DOHH2 (cell line): ENCODE data around the gene FOXP4.

Source experiments
- H3F3A ChIP-seq: fragments of 200-600 bp; sonication (generic), shearing (Covaris generic); 2 replicates; pipeline ENCODE4 v1.6.0; 2016; ENCODE audit warnings: antibody characterized with exemption, mild to moderate bottlenecking; ENCODE audit not compliant: control insufficient read depth, insufficient read depth
- H3K27ac ChIP-seq: fragments of 200-600 bp; sonication (generic); 2 replicates; pipeline ENCODE4 v1.5.1; 2014; ENCODE audit warnings: low read depth, mild to moderate bottlenecking, low read length, moderate library complexity
- H3K27me3 ChIP-seq: fragments of 200-600 bp; sonication (generic); 2 replicates; pipeline ENCODE4 v1.6.1; 2014; ENCODE audit warnings: mild to moderate bottlenecking, low read length, mixed read lengths; ENCODE audit not compliant: control insufficient read depth
- H3K36me3 ChIP-seq: fragments of 200-600 bp; sonication (generic); 2 replicates; pipeline ENCODE4 v1.6.1; 2014; ENCODE audit warnings: mild to moderate bottlenecking, low read length, moderate library complexity, mixed read lengths; ENCODE audit not compliant: control insufficient read depth
- H3K4me1 ChIP-seq: fragments of 200-600 bp; sonication (generic); 2 replicates; pipeline ENCODE4 v1.6.1; 2014; ENCODE audit warnings: mild to moderate bottlenecking, low read length, mixed read lengths; ENCODE audit not compliant: control insufficient read depth
- H3K4me2 ChIP-seq: fragments of 200-600 bp; sonication (generic); 2 replicates; pipeline ENCODE4 v1.6.0; 2014; ENCODE audit warnings: mild to moderate bottlenecking, low read length, moderate library complexity
- H3K4me3 ChIP-seq: fragments of 200-600 bp; sonication (generic); 2 replicates; pipeline ENCODE4 v1.5.1; 2014; ENCODE audit warnings: mild to moderate bottlenecking, low read length, mixed read lengths
- H3K79me2 ChIP-seq: fragments of 200-600 bp; sonication (generic); 2 replicates; pipeline ENCODE4 v1.6.1; 2014; ENCODE audit warnings: mild to moderate bottlenecking, low read length, mixed read lengths; ENCODE audit not compliant: control insufficient read depth
- H3K9me2 ChIP-seq: fragments of 200-600 bp; sonication (generic); replicated peaks from 2 replicates; pipeline ENCODE4 v1.6.1; 2014; ENCODE audit warnings: mild to moderate bottlenecking, low read length, mixed read lengths; ENCODE audit not compliant: control insufficient read depth
- H3K9me3 ChIP-seq: fragments of 200-600 bp; sonication (generic); 2 replicates; pipeline ENCODE4 v1.6.1; 2014; ENCODE audit warnings: antibody characterized with exemption, low read length, mixed read lengths; ENCODE audit not compliant: control insufficient read depth, insufficient read depth
- H4K20me1 ChIP-seq: fragments of 200-600 bp; sonication (generic); 2 replicates; pipeline ENCODE4 v1.6.0; 2014; ENCODE audit warnings: low read depth, mild to moderate bottlenecking, antibody characterized with exemption, low read length, moderate library complexity; ENCODE audit not compliant: control insufficient read depth, insufficient read depth
- CTCF ChIP-seq: fragments of 200-600 bp; sonication (generic); IDR thresholded peaks from one replicate; pipeline ENCODE4 v1.5.1; 2014; ENCODE audit warnings: antibody characterized with exemption, mild to moderate bottlenecking, low read depth, low read length; ENCODE audit not compliant: poor library complexity, severe bottlenecking
- EZH2phosphoT487 ChIP-seq: fragments of 200-600 bp; sonication (generic); IDR thresholded peaks from 2 replicates; pipeline ENCODE4 v1.6.1; 2017; ENCODE audit warnings: borderline replicate concordance, mild to moderate bottlenecking, antibody characterized with exemption, low read length, moderate library complexity, mixed read lengths

Gene FOXP4

DNA sequence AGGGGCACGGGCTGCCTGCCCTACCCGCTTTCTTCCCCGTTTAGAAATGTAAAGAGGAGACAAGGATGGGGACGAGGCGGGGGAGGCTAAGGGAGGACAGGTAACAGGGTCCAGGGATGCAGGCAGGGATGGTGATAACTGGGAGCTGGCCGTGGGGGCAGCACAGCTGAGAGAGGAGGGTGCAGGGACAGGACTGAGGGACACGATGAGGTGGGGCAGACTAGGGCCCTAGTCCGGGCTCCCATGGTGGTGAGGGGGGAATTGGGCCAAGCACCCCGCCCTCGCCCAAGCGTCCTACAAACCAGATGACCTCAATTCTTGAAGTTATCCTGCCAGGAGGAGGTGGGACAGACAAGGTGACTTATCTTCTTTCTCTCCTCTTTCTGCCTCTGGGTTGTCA lies 47.7 kb downstream of the FOXP4 start:
- Histone ChIP-seq H3K4me2 (no peak overlapping the region), H3K79me2 (no peaks in the 10 kb centered on the region), H4K20me1 (no peaks in the 10 kb centered on the region), H3K4me3 (no peak overlapping the region), H3K36me3 (no peaks in the 10 kb centered on the region; the same call in 1 of the 2 replicates), H3F3A (no peaks in the 10 kb centered on the region), H3K27ac (no peak overlapping the region), H3K27me3 (no peaks in the 10 kb centered on the region), H3K4me1 (no peaks in the 10 kb centered on the region), H3K9me3 (no peaks in the 10 kb centered on the region), H3K9me2 (no peaks in the 10 kb centered on the region)
- no peak for TF ChIP-seq EZH2phosphoT487
- TF ChIP-seq CTCF = no peak

- TF ChIP-seq EZH2phosphoT487 = no peak
- TF ChIP-seq CTCF = no peak
- Histone ChIP-seq H4K20me1 (no peaks in the 10 kb centered on the region), H3K4me2 (no peak overlapping the region), H3K27me3 (no peaks in the 10 kb centered on the region), H3K9me2 (no peaks in the 10 kb centered on the region), H3F3A (no peaks in the 10 kb centered on the region), H3K9me3 (no peaks in the 10 kb centered on the region), H3K79me2 (no peaks in the 10 kb centered on the region), H3K27ac (no peak overlapping the region), H3K4me1 (no peaks in the 10 kb centered on the region), H3K4me3 (no peak overlapping the region), H3K36me3 (no peaks in the 10 kb centered on the region; the same call in 1 of the 2 replicates)
Observed at GRCh38 chr6:41594326-41594725, 48.1 kb downstream of the FOXP4 start.

DNA sequence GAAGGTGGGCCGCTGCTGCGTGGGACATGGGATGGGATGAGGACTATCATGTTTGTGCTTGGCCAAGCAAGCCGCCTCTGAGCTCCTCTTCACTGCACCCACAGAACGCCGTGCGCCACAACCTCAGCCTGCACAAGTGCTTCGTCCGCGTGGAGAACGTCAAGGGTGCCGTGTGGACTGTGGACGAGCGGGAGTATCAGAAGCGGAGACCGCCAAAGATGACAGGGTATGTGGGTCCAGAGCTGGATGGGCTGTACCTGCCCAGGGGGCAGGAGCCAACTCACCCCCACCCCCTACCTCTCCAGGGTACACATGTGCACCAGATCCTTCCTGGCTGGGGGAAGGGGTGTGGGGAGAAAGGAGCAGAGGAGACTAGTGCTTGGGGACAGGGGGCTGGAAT lies 48.6 kb downstream of the FOXP4 start:
- Histone ChIP-seq H3F3A (no peaks in the 10 kb centered on the region), H3K9me2 (no peaks in the 10 kb centered on the region), H3K4me2 (no peak overlapping the region), H3K27ac (no peak overlapping the region), H3K4me1 (no peaks in the 10 kb centered on the region), H3K79me2 (no peaks in the 10 kb centered on the region), H3K27me3 (no peaks in the 10 kb centered on the region), H4K20me1 (no peaks in the 10 kb centered on the region), H3K36me3 (no peaks in the 10 kb centered on the region; the same call in 1 of the 2 replicates), H3K9me3 (no peaks in the 10 kb centered on the region), H3K4me3 (no peak overlapping the region)
- TF ChIP-seq CTCF = no peak
- TF ChIP-seq EZH2phosphoT487 = no peak

- H3K9me3 ChIP-seq = no peaks in the 10 kb centered on the region
- H4K20me1 ChIP-seq = no peaks in the 10 kb centered on the region
- TF ChIP-seq EZH2phosphoT487 (no peak), CTCF (no peak)
Observed at GRCh38 chr6:41595166-41595565, 49.0 kb downstream of the FOXP4 start.

More at GRCh38 chr6:41595166-41595565, 49.0 kb downstream of the FOXP4 start:
- Histone ChIP-seq H3K27me3 (no peaks in the 10 kb centered on the region), H3K4me1 (no peaks in the 10 kb centered on the region), H3K4me3 (no peak overlapping the region), H3K4me2 (no peak overlapping the region), H3K79me2 (no peaks in the 10 kb centered on the region), H3F3A (no peaks in the 10 kb centered on the region), H3K36me3 (no peaks in the 10 kb centered on the region; the same call in 1 of the 2 replicates), H3K27ac (no peak overlapping the region), H3K9me2 (no peaks in the 10 kb centered on the region)
